ENCODE data around the gene D2HGDH. TPM values are rescaled to one million over a fixed set of nuclear protein-coding genes. Genes with fewer than 3 reads are reported as not detected.

Gene D2HGDH
- total and polyA plus RNA-seq, 10 of the 15 experiments (the other 5 are each of a cell fraction or from before 2014, with no cell fraction given), result 0.52 to 32.1 (median 11.0) TPM

DNA sequence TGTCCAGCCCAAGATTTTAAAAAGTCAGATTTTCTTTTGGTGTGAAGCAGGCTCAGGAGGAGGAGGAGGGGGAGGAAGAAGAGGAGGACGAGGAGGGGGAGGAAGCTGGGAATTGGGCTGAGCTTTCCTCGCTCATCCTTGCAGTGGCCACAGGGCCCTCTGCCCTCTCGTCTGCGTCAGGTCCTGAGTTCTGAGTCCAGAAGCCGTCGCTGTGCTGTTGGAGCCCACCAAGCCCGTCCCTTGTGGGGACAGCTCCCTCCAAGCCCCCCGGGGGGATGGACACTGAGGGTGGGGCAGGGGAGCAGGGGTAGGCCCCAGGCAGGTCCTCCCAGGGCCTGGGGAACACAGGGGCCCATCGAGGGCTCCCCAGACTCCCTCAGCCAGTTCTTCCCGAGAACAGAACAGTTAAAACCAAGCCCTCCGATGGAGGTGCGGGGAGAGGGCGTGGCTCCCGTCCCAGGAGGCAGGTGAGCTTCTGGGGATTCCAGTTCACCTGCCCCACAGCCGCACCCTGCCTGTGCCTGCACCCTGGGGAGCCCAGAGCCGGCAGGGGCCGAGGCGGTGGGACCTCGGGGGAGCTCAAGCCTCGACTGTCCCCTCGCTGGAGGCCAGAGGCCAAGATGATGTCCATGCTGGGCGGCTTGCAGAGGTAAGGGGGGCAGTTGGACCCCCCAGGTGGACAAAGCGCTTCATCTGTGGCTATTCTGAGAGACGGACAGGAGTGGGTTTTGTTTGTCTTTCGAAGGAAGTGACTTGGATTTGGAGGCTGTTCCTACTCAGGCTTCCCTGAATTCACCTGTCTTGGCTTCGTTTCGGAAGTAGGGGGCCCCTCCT lies 42.1 kb downstream of the D2HGDH start, which contains the start of gene GAL3ST2 (continued):
- no peak for TF ChIP-seq NBN (IDR thresholded peaks at IDR 0.05)
- no peak for TF ChIP-seq IKZF1 (conservative IDR thresholded peaks at IDR 0.05)
- no peak for TF ChIP-seq FOS (IDR thresholded peaks at IDR 0.05; ENCODE audit: borderline replicate concordance, extremely low read depth, insufficient read length)

- WGBS (ENCODE audit: insufficient coverage, insufficient replicate concordance, low lambda C conversion rate, missing lambda C conversion rate), result 79% methylated on average over 22 of the region's 22 CpGs
- ChIA-PET RAD21 (ENCODE audit: unreplicated experiment) (no interaction called here), POLR2A (no interaction called here), SMC1A (ENCODE audit: uncharacterized antibody, unreplicated experiment) (no interaction called here), CTCF (interaction anchor here (1.7 kb wide), 1 partner anchor 13 kb away, joined by 5 read pairs; no protein-coding TSS in a partner anchor)
- Histone ChIP-seq H3K27ac (ENCODE audit: control insufficient read depth, insufficient read depth) (no peak overlapping the region), H2AFZ (ENCODE audit: control insufficient read depth, low read depth, low read length) (no peak overlapping the region), H4K20me1 (ENCODE audit: control insufficient read depth, insufficient read depth) (no peaks in the 10 kb centered on the region), H3K27me3 (replicated peaks in 1 of 2; ENCODE audit: control insufficient read depth in 2 of 2, insufficient read depth in 2 of 2, low read length in 1 of 2) (no peaks in the 10 kb centered on the region), H3K4me1 (ENCODE audit: control insufficient read depth, insufficient read depth, low read length) (peaks cover 5% of the 10 kb centered on the region), H3K4me2 (ENCODE audit: control insufficient read depth, insufficient read depth) (no peak overlapping the region), H3K79me2 (ENCODE audit: control insufficient read depth, insufficient read depth, low read length) (no peaks in the 10 kb centered on the region), H3K36me3 (ENCODE audit: control insufficient read depth in 2 of 2, insufficient read depth in 2 of 2, low read length in 1 of 2) (no peaks in the 10 kb centered on the region), H3K4me3 (no peak overlapping the region), H3K9me3 (replicated peaks; ENCODE audit: control insufficient read depth, insufficient read depth, low read length) (no peaks in the 10 kb centered on the region), H3K9ac (ENCODE audit: control insufficient read depth, insufficient read depth, low read length) (no peak overlapping the region)
- TF ChIP-seq MLLT1 (IDR thresholded peaks at IDR 0.05), result no peak
- TF ChIP-seq FOS (IDR thresholded peaks at IDR 0.05; ENCODE audit: borderline replicate concordance, extremely low read depth, insufficient read length), result no peak
- TF ChIP-seq TCF12 (IDR thresholded peaks at IDR 0.05; ENCODE audit: low read depth, low read length), result no peak
- no peak for TF ChIP-seq MEF2B (IDR thresholded peaks at IDR 0.05; ENCODE audit: partially characterized antibody, poor library complexity, severe bottlenecking)
- TF ChIP-seq, protein P1, sequence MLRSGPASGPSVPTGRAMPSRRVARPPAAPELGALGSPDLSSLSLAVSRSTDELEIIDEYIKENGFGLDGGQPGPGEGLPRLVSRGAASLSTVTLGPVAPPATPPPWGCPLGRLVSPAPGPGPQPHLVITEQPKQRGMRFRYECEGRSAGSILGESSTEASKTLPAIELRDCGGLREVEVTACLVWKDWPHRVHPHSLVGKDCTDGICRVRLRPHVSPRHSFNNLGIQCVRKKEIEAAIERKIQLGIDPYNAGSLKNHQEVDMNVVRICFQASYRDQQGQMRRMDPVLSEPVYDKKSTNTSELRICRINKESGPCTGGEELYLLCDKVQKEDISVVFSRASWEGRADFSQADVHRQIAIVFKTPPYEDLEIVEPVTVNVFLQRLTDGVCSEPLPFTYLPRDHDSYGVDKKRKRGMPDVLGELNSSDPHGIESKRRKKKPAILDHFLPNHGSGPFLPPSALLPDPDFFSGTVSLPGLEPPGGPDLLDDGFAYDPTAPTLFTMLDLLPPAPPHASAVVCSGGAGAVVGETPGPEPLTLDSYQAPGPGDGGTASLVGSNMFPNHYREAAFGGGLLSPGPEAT (IDR thresholded peaks at IDR 0.05; ENCODE audit: low read depth), result no peak
- TF ChIP-seq STAT3 (IDR thresholded peaks at IDR 0.05; ENCODE audit: low read depth, low read length), result no peak
- TF ChIP-seq HCFC1 (IDR thresholded peaks at IDR 0.05; ENCODE audit: low read length), result no peak
- TF ChIP-seq NFIC (IDR thresholded peaks at IDR 0.05; ENCODE audit: low read depth, low read length), result no peak
- no peak for TF ChIP-seq GATAD2B (conservative IDR thresholded peaks at IDR 0.05; ENCODE audit: low read depth)
- no peak for TF ChIP-seq MTA3 (IDR thresholded peaks at IDR 0.05; ENCODE audit: borderline replicate concordance, low read length)
- TF ChIP-seq EP300 (IDR thresholded peaks at IDR 0.05; ENCODE audit: borderline replicate concordance in 1 of 2, control insufficient read depth in 1 of 2, low read depth in 2 of 2, low read length in 2 of 2), result no peak
- TF ChIP-seq CBX3 (IDR thresholded peaks at IDR 0.05; ENCODE audit: borderline replicate concordance, low read depth), result no peak
- no peak for TF ChIP-seq ESRRA (IDR thresholded peaks at IDR 0.05; ENCODE audit: low read length)
- no TSS peak for BruUV-seq (replicated peaks)
- intact Hi-C loops (cut with micrococcal nuclease; ENCODE audit: unreplicated experiment) (no loop called here), in situ Hi-C loops (cut with MboI) (no loop called here)
- ATAC-seq (no peak), DNase-seq (ENCODE audit: low read depth, low spot score) (no peak), FAIRE-seq (no peak)
These were observed 42.8 kb downstream of the D2HGDH start for GRCh38 chr2:241777170-241777685.
